ENCODE results near the gene PCYT1A.
"Not testable (repeated sequence)": the region's sequence is repeated elsewhere in the genome, so short reads cannot be mapped to it uniquely, and the experiment has no call there.

Gene PCYT1A

DNA sequence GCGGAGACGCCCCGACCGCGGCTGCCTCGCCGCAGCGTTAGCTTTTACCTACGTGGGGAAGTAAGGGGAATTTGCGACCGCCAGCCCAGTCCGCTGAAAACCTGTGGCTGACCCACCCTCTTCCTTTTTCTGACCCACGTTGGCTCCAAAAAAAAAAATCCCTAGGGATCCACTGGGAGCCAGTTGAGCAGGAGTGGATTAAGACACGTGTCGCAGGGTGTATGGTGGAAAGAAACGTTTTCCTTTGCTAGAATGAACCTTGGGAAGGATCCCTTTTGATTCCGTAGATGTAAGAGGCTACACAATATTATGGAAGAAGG, 575 bp upstream of the PCYT1A start:
- peak in 1 of 51 donors; percentile 49 for DNase-seq

GRCh38 chr3:196287090-196287439, 461 bp downstream of the PCYT1A start:
- peak in 17 of 51 donors; percentile 1 to 62 (median 41) for DNase-seq

DNA sequence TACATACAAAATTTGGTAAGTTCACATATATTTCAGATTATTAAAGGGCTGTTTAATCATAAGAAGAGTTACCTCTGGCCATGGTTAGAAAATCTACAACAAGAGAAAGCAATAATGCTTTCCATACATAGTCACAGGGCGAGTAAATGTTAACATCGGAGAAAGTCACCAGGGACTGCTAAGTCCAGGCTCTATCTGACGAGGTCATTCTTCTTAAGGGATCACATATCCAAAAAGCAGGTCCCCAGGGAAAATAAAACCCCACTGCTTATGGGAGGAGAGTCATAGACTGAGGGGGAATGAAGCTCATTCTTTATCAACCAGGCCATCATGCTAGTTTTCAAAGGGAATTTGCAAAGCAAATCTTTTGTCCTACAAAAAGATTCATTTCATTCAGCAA, 3.1 kb downstream of the PCYT1A start:
- DNase-seq: no peak

DNA sequence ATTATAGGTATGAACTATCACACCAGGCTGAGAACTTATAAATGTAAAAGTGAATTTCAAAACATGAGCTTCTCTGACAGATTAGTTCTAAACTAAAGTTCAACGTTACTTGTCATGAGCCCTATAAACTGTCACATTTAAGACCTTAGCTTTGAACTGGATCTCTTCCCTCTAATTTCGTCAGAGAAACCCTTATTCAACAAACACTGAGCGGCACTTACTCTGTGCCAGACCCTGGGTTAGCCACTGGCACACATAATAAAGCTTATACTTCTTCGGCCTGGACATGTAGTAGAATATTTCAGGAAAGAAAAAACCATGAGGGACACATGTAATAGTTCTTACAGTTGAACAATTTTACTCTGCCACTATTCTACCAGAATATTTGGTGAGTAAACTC, 5.6 kb downstream of the PCYT1A start:
- DNase-seq: no peak

GRCh38 chr3:196280689-196281440, 6.7 kb downstream of the PCYT1A start:
- DNase-seq: no peak

- DNase-seq: no peak
These were observed 12.4 kb downstream of the PCYT1A start for GRCh38 chr3:196275126-196275525.

DNA sequence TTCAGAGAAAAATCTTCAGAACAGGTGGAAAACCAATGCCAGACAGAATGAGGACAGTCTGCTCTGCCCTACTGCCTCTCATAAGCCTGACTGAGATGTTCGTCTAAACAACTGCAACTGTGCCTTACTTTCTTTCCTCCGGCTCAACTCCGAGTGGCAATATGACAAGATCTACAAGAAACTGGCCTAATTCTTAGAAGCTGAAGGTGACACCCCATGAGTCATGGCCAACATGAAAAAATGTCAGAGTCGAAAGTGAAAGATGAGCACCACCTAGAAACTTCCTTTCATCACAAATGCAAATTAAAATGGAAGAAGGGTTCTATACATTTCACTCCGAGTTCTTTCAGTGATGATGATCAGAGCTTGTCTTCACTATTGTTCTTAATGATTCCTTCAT, 12.9 kb downstream of the PCYT1A start:
- DNase-seq: no peak

DNA sequence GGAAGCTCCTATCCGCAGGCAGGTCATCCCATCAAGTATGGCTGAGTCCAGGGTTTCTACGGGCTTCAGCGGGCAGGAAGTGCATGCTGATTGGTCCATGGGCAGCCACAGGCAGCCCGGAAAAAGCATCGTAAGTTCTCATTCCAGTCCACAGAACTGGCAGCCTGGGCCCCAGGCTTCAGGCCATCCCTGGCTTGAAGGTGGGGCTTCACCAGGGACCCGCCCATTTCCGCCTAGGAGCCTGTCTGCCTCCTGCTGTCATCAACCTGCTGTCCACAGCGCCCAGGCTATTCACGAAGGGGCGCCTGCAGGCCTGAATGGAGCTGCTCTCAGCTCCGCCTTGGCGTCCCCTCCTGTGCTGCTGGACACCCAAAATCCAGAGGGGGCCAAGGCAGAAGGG, 13.9 kb downstream of the PCYT1A start:
- DNase-seq: no peak

- DNase-seq: no peak
These were observed 14.7 kb downstream of the PCYT1A start for GRCh38 chr3:196272826-196273225.

- peak in 4 of 51 donors; percentile 4 to 16 (median 6) for DNase-seq
These were observed 17.0 kb downstream of the PCYT1A start for GRCh38 chr3:196270499-196270898.

DNA sequence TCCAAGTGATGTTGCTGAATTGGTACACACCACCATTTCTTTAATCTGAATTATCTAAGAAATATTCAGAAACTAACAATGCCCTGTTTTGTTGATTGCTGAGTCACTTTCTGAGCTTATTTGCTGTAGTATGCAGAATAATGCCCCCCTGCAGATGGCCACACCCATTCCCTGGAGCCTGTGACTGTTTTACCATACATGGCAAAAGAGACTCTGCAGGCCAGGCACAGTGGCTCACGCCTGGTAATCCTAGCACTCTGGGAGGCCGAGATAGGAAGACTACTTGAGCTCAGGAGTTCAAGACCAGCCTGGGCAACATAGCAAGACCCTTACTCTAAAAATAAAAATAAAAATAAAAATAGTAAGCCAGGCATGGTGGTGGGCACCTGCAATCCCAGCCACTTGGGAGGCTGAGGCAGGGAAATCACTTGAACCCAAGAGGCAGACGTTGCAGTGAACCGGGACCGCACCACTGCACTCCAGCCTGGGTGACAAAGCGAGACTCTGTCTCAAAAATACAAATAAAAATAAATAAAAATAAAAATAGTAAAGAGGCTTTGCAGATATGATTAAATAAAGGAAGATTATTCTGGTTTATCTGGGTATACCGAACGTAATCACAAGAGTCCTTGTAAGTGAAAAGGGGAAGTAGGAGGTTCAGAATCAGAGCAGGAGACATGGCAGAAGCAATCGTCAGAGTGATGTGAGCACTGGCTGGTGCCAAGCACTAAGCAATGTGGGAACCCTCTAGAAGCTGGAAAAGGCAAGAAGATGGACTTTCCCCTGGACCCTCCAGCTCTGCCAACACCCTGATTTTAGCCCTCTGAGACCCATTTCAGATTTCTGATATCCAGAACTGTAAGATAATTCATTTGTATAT, 19.0 kb downstream of the PCYT1A start:
- DNase-seq: no peak

- no peak for DNase-seq
These were observed 23.7 kb downstream of the PCYT1A start for GRCh38 chr3:196263819-196264218.

- DNase-seq: no peak
These were observed 26.7 kb downstream of the PCYT1A start for GRCh38 chr3:196260784-196261183.

DNA sequence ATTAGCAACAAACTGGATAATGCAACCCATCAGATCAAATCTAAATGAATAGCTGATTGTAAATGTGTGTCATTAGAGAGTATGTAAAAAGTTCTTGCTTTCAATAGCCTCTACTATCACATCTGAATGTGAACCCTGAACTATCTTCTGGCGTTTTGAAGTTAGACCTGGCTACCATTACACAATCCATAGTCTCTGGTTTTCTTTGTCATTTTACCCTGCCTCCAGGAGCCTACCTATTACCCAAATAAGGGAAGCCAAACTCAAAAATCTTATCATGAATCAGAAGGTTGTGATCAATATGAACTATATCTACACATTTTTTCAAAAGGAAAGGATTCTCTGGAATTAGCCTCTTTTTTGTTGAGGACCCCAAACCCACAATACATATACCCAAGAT, 31.8 kb downstream of the PCYT1A start:
- DNase-seq: no peak

DNA sequence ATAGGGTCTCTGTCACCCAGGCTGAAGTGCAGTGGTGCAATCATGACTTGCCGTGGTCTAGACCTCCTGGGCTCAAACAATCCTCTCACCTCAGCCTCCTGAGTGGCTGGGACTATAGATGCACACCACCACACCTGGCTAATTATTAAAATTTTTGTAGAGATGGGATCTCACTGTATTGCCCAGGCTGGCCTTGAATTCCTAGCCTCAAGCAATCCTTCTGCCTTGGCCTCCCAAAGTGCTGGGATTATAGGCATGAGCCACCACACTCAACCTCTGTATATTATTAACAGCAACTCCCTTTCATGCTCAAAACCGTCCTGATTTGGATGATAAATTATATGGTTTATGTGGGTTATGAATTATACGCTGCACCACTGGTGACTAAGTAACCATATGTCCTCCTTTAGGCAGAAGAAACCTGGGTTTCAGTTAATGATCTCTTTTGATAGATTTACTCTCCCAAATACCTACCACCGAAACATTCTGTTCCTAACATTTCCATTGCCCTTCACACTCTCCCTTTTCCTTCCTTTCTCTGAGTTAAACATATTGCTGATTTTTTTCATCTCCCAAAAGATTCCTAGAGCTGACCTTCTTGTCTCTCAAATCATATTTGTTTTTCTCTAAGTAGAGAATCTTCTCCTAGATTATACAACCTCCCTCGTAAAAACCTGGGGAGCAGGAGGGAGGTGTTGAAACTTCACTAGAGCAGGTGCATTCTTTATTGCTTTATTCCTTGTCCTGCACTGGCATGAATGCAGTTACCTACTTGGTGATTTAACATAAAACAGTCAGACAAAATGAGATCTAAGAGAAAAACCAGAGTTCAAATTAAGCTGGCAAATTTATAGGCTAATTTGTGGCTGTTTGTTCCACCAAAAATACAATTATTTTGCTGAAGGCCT, 32.9 kb downstream of the PCYT1A start:
- DNase-seq: no peak

- no peak for DNase-seq
These were observed 35.6 kb downstream of the PCYT1A start for GRCh38 chr3:196251918-196252317.

- DNase-seq: no peak
These were observed 40.8 kb downstream of the PCYT1A start for GRCh38 chr3:196246612-196247308.

DNA sequence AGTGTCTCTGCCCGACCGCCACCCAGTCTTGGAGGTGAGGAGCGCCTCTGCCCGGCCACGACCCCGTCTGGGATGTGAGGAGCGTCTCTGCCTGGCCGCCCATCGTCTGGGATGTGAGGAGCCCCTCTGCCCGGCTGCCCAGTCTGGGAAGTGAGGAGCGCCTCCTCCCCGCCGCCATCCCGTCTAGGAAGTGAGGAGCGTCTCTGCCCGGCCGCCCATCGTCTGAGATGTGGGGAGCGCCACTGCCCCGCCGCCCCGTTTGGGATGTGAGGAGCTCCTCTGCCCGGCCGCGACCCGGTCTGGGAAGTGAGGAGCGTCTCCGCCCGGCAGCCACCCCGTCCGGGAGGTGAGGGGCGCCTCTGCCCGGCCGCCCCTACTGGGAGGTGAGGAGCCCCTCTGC, 43.4 kb downstream of the PCYT1A start:
- not testable (repeated sequence) for DNase-seq

- no peak for DNase-seq
These were observed 45.8 kb downstream of the PCYT1A start for GRCh38 chr3:196241704-196242103.

DNA sequence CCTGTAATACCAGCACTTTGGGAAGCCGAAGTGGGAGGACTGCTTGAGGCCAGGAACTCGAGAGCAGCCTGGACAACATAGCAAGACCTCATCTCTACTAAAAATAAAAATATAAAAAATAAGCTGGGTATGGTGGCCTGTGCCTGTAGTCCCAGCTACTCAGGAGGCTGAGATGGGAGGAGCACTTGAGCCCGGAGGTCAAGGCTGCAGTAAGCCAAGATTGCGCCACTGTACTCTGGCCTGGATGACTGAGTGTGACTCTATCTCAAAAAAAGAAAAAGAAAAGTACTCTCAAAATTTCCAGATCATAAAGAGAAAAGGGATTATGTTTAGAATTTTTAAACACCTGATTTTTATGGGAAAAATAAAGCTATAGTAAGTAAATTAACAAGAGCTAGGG, 47.1 kb downstream of the PCYT1A start:
- DNase-seq: no peak
